HG03159 (cell line): ENCODE data around the gene COL18A1.
"Not testable (repeated sequence)": the region's sequence is repeated elsewhere in the genome, so short reads cannot be mapped to it uniquely, and the experiment has no call there.

Source experiments
- ATAC-seq: cut with Tn5 transposase; IDR thresholded peaks from one replicate; pipeline ENCODE4 v1.9.1; 2021; ENCODE audit warnings: mild to moderate bottlenecking, moderate library complexity; ENCODE audit not compliant: unreplicated experiment

Gene COL18A1

DNA sequence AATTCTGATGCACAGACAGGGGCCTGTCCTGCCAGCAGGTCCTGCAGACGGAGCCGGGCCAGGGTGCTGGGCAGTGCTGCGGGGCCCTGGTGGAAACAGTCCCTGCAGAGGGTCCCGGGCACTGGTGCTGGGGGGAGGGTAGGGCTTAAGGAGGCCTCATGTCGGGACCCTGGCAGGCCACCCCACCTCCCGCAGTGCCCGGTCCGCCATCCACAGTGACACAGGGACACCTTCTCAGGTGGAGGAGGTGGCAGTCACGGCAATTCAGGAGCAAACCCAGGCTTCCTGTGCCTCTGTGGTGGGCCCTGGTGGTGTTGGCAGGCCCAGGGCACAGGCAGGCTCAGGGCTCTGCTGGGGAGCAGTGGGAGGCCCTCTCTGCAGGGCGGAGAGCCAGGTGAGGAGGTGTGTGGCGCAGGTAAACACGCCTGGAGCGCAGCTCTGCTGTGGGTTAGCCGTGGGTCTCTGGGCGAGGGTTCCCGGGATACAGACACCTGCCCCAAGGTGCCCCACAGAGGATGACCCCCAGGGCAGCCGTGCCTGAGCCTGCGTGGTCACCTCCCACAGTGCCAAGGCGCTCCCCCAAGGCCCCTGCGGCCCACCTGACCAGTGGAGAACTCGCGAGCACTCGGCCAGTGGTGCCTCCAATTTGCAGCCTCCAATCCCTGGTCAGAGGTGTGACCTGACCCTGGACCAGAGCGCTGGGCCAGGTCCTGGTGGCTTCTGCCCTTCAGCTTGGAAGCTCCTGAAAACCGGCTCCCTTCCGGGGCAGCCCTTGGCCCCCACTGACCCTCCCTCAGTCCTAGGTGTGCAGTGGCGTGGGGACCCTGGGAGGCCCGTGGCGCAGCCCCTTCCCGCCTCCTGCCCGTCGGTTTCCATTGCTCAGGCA, 19.2 kb downstream of the COL18A1 start:
- ATAC-seq: no peak

DNA sequence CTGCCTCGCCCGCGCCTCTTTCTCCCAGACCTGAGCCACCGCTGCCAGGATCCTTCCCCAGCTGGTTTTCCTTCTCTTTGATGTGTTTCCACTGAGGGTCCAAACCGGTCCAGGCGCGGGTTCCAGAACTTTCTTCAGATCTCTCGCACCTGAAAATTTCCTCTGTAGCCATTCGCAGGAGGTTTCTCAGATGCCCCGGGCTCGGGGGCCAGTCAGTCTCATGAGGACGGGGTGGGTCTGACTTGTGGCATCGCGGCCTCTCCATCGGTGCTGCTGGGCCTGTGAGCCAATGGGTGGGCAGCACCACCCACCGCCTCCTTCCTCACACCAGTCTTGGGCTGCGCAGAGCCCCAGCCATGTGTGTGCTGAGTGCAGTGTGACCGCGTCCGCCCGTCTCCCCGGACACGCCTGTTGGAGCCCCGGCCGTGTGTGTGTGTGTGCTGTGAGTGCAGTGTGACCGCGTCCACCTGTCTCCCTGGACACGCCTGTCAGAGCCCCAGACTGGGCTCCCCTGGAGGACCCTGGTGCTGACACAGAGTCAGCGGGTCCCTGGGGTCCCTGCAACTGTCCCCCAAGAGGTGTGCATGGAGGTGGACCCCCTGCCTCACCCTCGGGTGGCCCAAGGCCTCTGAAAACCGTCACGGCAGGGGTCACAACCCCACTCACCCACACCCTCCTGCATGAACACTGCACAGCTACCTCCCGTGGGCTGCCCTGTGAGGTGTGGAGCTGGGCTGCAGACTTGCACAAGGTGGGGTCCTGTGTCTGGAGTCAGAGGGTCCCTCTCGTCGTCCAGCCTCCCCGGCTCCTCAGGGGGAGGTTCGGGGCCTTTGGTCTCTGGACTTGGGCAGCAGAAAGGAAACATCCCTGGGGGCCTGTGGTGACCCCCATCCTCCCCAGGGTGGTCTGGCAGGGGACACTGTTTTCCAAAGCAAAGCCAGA, 20.2 kb downstream of the COL18A1 start:
- no peak for ATAC-seq

DNA sequence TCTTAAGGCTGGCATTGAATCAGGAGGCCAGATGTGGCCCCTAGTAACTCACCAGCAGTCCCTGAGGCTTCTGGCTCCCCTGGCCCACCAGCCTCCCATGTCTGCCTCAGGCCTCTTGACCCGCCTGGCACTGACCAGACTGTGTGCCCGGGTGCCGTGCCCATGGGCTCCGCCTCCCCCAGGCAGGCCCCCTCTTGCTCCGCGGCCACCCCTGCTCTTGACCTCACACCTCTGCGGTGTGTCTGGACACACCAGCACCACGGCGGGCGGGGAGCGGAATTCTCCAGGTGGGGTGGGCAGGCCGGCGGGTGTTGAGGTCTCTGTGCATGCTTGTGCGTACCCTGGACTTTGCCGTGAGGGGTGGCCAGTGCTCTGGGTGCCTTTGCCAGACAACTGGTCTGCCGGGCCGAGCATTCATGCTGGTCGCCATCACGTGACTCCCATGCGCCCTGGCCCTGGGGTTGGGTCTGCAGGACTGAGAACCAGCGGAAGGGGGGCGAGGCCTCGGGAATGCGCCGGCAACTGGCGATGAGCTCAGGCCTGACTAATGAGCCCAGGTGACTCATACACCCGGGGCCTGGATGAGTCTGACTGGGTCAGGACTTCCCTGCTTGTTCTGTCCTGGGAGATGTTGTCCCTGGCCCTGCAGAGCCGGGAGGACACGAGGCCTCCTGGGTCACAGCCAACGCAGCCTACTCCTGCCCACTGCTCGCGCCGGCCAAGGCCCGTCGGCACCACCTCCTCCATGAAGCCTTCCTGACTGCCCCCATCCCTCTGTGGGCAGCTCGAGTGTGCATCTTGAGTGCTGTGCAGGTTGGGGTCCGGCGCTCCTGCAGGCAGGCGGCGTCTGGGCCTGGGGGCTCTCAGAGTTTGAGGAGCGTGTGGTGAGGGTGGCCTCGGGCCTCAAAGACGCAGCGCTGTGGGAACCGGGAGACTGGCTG, 22.6 kb downstream of the COL18A1 start:
- no peak for ATAC-seq

DNA sequence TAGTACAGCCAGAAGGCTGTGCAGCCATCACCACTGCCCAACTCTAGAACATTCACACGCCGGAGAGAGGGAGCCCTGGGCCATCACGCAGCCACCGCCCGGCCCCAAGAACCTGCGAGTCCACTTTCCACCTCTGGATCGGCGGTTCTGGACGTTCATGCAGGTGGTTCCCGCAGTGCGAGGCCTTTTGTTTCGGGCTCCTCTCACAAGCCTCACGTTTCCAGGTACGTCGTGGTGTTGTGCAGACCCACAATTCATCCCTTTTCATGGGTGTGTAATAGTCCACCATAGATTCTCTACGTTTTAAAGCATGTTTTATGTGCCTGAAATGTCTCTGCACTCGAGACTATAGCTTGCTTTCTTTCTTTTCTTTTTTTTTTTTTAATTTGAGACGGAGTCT, 23.6 kb downstream of the COL18A1 start:
- ATAC-seq: no peak

DNA sequence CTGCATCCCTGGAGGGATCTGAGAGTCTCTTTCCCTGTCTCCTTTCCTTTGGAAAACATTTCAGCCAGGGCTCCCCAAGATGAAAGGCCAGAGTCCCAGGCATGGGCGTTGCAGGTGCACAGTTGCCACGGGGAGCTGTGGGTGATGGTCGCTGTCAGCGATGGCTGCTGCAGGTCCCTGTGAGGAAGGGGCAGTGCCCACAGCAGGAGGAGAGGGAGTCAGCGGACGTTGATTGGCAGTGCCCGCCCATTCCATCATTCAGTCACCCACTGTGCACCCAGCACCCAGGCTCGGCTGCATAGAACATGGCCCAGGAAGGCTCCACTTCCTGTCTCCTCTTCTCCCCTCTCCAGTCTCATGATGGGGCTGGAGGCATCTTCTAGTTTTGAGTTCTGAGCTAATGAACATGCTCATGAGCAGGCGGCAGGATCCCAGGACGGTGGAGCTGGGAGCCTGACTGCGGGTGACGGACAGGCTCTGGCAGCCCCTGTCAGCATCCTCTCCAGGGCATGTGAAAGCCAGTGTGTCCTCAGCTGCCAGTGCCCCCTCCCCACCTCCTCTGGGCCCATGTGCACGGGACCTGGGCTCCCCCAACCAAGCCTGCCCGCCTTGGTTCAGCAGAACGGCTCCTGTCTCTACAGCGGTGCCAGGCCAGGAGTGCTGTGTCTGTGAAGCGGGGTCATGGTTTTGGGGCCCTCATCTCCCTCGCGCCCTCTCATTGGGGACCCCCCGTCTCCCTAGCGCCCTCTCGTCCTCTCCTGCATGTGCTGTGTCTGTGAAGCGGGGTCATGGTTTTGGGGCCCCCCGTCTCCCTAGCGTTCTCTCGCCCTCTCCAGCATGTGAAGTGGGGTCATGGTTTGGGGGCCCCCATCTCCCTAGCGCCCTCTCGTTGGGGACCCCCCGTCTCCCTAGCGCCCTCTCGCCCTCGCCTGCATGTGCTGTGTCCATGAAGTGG, 24.5 kb downstream of the COL18A1 start:
- ATAC-seq: no peak

DNA sequence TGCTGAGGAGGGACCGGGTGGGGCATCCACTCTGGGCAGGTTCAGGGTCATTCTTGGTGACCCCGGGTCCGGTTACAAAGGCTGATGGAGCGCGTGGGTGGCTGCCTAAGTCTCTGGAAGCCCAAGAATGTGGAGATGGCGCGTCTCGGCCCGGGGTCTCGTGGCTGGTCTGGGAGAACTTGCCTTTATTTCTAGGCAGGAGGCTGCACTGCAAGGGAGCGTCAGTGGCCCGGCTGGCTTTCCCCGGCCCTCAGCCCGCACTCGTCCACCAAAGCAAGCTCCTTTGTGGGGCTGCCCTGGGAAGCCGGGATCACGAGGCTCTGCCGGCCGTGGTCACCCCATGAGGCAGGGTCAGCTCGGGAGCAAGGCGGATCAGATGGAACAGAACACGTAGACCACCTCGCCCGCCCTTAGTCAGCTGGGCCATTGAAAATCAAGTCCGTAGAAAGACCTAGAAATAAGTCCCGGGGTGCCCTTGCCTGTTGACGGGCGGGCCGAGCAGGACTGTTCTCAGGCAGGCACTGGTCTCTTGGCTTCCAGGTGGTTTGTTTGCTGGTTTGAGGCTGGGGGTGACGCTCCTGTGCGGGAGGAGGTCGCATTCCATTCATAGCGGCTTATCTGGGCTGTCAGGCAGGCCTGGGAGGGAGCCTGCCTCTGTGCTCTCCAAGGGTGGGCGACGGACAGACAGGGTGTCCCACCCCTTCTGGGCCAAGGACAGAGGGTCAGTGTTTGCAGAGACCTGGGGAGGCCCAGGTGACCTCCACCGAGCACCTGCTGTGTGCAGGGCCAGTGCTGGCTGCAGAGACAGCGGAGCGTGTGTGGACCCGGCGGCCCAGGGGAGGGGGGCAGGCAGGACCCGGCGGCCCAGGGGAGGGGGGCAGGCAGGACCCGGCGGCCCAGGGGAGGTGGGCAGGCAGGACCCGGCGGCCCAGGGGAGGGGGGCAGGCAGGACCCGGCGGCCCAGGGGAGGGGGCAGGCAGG, 25.8 kb downstream of the COL18A1 start:
- ATAC-seq: no peak

DNA sequence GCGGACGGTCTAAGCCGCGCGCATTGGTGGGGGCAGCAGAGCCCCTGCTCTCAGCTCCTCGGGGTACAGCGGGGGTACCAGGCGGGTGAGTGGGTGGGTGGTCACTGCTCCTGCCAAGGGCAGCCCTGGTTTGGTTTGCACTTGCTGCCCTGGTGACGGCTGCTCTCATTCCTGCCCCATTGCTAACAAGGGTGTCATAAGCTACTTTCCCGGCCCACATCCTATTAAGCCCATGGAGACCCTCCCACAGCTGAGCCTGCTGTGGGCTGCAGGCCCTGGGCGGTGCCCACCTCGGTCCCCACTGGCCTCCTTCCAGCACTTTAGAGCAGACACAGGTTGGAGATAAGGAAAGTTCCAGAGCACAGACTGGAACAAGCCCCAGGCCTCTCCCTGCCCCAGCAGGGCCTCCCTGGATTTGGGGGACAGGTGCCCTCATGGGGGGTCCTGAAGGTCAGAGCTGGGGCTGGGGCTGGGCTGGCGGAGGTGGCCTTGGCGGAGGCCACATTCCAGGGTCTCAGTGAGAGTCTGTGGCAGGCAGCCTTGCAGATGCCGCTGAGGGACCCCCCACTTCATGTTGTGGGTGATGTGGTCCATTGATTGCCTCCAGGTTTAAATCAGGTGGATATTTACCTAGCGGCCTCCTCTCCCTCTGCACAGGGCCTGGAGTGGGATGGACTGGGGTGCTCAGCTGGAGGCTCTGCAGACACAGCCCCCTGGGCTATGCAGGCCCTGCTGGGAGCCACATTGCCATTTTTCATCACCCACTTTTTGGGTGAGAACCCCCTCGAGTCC, 27.0 kb downstream of the COL18A1 start:
- ATAC-seq: no peak

DNA sequence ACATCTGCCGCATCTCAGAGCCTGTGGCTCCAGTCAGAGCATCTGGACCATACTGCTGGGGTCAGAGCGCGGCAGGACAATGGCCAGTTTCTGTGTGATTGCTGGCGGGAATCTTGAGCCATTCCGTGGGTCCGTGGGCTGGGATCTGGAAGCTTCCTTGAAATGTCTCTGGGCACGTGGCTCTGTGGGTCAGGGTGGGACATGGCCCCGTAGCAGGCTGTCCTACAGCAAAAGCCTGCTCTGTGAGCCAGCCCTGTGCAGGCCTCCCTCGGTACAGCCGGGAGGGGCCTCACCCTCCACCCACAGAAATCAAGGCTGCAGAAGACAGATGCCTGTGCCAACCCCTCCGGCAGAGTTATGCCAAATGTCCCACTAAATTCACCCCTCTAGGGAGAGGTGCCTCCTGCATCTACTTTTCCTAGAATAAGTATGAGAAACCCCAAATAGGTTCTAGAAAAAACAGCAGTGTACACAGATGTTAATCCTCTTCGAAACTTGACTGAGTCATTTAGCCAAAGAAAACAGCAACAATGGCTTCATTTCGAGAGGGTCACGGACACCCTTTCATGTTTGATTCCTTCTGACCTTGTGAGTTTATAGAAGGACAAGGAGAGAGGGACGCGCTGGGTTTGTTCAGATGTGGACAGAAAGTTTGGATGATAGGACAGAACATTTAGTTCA, 27.8 kb downstream of the COL18A1 start:
- no peak for ATAC-seq

DNA sequence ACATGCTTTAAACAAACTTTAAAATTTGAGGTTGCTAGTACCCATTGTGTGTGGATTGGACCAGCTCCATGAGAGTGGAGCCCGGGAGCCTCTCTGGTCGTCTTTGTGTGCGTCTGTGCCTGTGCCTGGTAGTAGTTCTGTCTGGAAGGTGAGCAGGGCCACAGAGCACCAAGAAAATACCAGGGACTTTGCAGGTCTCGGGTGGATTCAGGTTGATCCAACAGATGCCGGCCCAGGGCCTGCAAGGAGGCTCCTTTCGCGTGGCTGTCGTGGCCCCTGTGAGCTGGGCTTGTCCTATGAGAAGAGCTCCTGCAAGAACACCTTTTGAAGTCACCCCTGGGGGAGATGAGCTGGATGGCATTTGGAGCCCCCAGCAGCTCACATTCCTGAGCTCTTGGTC, 28.3 kb downstream of the COL18A1 start:
- ATAC-seq: no peak

DNA sequence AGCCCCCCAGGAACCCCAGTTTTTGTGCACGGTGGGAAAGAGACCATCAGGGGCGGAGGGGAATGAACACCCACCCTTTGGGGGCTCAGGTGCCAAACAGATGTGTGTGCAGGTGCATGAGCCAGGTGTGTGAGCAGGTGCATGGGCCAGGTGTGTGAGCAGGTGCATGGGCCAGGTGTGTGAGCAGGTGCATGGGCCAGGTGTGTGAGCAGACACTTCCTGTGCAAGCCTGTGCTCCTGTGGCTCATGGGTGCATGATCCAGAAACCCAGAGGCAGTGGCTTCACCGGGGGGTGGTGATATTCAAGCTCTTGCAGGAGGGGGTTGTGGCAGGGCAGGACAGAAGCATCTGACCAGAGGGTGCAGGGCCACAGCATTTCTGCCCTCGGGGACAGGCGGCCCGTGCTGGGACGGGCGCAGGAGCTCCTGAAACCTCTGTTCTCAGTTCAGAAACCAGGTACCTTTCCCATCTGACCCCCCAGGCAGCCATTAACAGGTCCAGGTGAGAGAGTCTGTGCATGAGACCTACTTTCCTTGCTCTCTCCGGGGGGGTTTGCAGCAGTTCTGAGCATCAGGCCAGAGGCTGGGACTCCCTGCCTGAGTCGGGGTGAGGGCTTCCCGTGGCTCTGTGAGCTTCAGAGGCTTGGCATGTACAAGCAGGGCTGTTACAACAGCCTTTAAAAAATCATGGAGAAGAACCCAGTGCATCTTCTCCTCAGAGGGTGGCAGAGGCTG, 29.1 kb downstream of the COL18A1 start:
- ATAC-seq: no peak

DNA sequence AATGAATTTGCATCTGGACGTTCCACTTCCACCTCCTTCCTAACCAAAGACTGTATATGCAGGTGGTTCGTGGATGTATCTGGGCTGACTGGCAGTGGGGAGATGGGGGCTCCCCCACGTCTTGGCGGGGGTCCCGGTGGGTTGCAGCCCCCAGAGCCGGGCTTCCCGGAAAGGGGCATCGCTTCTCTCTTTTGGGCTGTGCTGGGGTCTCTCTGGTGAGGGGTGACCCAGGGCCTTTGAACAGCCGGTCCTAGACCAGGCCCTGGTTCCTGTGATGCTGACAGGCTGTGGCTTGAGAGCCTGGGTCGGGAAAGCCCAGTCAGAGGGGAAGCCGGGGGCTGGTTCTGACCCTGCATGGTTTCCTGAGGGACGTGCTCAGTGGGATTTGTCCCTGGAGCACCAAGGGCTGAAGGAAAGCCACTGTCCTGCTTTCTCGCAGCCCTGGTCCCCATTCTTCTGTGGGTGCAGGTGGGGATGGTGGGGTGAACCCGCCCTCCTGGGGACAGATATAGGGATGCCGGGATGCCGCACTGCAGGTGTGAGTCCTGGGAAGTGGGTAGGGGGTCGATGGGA, 29.8 kb downstream of the COL18A1 start:
- no peak for ATAC-seq

DNA sequence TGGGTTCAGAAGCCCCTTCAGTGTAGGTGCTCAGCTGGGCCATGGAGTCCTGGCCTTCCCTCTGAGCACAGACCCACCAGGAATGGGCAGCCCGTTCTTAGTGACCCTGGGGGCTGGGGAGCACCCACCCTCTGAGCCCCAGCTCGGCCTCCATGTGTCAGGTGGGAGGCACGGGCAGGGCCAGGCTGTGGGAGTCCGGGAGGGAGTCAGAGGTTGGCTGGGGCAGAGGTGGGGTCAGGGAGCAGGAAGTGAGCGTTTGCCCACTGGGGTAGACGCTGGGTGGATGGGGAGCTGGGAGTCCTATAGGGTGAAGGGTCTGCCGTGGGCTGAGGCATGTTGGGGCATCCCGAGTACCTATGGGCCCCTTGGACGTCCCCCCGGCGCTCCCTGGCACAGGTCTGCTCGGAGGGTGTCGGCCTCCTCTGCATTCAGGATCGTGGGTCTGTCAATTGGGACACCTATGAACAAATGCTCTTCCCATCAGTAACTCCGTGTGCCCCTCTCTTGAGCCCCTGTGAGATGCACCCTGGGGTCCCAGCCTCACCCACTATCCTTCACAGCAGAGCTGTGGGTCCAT, 30.5 kb downstream of the COL18A1 start:
- ATAC-seq: no peak

DNA sequence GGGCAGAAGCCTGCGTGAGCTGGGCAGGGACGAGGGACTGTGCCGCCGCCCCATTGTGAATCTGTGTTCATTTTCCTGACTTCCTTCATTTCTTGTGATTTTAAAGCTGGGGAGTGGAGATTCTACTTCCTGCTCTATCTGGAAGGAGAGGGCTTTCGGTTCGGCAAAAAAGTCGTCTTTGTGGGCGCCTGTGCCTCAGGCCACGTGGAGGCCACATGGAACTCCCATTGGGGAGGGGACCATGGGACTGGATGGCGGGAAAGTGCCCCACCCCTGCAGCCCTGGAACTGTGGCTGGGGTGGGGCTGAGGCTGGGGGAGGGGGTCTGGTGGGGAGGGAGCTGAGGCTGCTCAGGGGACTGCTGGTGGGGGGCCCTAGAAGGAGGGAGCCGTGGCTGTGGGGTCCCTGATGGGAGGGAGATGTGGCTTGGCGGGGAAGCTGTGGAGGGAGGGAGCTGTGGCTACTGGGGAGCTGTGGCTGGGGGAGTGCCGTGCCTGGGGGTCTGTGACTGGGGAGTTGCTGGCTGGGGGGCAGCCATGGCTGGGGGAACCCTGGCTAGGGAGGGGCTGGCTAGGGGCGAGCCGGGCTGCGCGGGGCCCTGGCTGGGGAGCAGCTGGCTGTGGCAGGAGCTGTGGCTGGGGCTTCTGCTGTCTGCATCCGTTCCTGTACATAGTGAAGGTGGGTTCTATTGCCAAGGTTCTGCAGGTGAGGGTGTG, 31.5 kb downstream of the COL18A1 start:
- ATAC-seq: no peak

DNA sequence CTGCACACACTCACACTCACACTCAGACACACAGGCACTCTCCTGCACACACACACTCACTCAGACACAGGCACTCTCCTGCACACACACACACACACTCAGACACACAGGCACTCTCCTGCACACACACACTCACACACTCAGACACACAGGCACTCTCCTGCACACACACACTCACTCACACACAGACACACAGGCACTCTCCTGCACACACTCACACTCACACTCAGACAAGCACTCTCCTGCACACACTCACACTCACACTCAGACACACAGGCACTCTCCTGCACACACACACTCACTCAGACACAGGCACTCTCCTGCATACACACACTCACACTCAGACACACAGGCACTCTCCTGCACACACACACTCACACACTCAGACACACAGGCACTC, 32.9 kb downstream of the COL18A1 start:
- ATAC-seq: not testable (repeated sequence)
